NCI-H446 (cell line): Measurements from ENCODE around the gene HS1BP3.

Experiments used
- DNase-seq, 2 experiments: peaks; one replicate each; lab custom pipeline; 2025; lab: John Stamatoyannopoulos, UW

Gene HS1BP3

GRCh38 chr2:20599861-20600461 is 50.9 kb downstream of the HS1BP3 start:
- no peak for DNase-seq

GRCh38 chr2:20599001-20599600 is 51.8 kb downstream of the HS1BP3 start:
- DNase-seq, result no peak

GRCh38 chr2:20597860-20598183 is 53.1 kb downstream of the HS1BP3 start:
- no peak for DNase-seq

GRCh38 chr2:20596973-20597859 is 53.7 kb downstream of the HS1BP3 start:
- DNase-seq, result no peak

GRCh38 chr2:20596193-20596972 is 54.5 kb downstream of the HS1BP3 start:
- DNase-seq, result no peak

- no peak for DNase-seq
Measured at GRCh38 chr2:20595439-20596192, 55.3 kb downstream of the HS1BP3 start.

GRCh38 chr2:20594957-20595356 is 55.9 kb downstream of the HS1BP3 start:
- DNase-seq, result no peak

GRCh38 chr2:20594048-20594750 is 56.7 kb downstream of the HS1BP3 start:
- no peak for DNase-seq

- DNase-seq, result no peak
Measured at GRCh38 chr2:20593072-20594034, 57.5 kb downstream of the HS1BP3 start.

GRCh38 chr2:20592106-20593071 is 58.5 kb downstream of the HS1BP3 start:
- DNase-seq, result no peak

- DNase-seq, result peak; percentile 62 to 92
Measured at GRCh38 chr2:20590704-20591515, 60.0 kb downstream of the HS1BP3 start.

- DNase-seq, result no peak
Measured at GRCh38 chr2:20589975-20590703, 60.8 kb downstream of the HS1BP3 start.

GRCh38 chr2:20588918-20589871 is 61.7 kb downstream of the HS1BP3 start:
- DNase-seq, result no peak

GRCh38 chr2:20585710-20586594 is 64.9 kb downstream of the HS1BP3 start:
- DNase-seq, result no peak

GRCh38 chr2:20585359-20585709 is 65.6 kb downstream of the HS1BP3 start:
- DNase-seq, result no peak
